ENCODE measurements around the gene COMP. TPM values are rescaled to one million over a fixed set of nuclear protein-coding genes. Genes with fewer than 3 reads are reported as not detected.

Gene COMP
- total RNA-seq, 1 experiment from 2014 or later, result not detected

DNA sequence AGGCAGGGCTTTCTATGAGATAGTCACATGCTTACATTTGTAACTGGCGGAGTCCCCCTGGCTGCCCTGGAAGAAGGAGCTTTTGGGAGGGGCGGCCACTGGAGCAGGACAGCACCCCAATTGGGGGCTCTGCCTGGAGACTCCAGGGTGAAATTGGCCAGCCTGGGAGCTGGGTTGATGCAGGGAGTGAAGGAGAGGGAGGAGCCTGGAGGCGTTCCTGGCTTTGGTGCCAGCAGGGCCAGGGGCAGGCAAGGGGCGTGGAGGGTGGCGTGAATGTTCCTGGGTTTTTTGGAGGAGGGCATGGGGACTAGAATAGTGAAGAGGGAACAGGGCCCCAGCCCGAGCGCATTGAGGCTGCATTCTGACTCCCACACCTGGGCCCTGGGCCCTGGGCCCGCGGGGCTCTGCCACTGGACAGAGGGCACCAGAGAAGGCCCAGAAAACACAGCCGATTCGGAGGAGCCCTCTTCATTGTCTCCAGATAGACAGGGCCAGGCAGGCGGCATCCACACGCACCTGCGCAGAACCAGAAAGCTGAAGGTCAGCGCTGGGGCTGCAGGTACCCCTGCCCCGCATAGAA lies 29.5 kb downstream of the COMP start:
- H4K20me1 ChIP-seq (ENCODE audit: insufficient read depth), result no peaks in the 10 kb centered on the region
- intact Hi-C loops (cut with micrococcal nuclease), result no loop called here
- peaks cover 38 to 41% of the 10 kb centered on the region in 2 experiments for H3K4me1 ChIP-seq (ENCODE audit: control insufficient read depth in 1 of 2, insufficient read depth in 2 of 2, low read length in 2 of 2)
- no peak overlapping the region for H2AFZ ChIP-seq (ENCODE audit: low read depth, low read length, poor library complexity, severe bottlenecking)
- H3K9me2 ChIP-seq (ENCODE audit: insufficient read depth), result no peaks in the 10 kb centered on the region
- ATAC-seq, result no peak
- H3K9ac ChIP-seq (ENCODE audit: low read length), result no peak overlapping the region
- H3K79me2 ChIP-seq (ENCODE audit: insufficient read depth, low read length), result no peaks in the 10 kb centered on the region
- ChIA-PET POLR2A (no interaction called here), CTCF (no interaction called here), RAD21 (ENCODE audit: low non-redundant PET in 1 of 2, low total read pairs in 2 of 2, uncharacterized antibody in 2 of 2, unreplicated experiment in 2 of 2) (no interaction called here)
- no peaks in the 10 kb centered on the region for H3K27me3 ChIP-seq (ENCODE audit: insufficient read depth, low read length)
- no TSS peak for BruUV-seq (replicated peaks)
- TF ChIP-seq, protein P1, sequence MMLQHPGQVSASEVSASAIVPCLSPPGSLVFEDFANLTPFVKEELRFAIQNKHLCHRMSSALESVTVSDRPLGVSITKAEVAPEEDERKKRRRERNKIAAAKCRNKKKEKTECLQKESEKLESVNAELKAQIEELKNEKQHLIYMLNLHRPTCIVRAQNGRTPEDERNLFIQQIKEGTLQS (IDR thresholded peaks at IDR 0.05), result no peak
- TF ChIP-seq TCF7L2 (IDR thresholded peaks at IDR 0.05; ENCODE audit: borderline replicate concordance, extremely low read depth, insufficient read depth, insufficient read length) (no peak), CEBPB (IDR thresholded peaks at IDR 0.05; ENCODE audit: low read depth) (no peak), CBX3 (IDR thresholded peaks at IDR 0.05; ENCODE audit: low read depth) (no peak), SRF (IDR thresholded peaks at IDR 0.05; ENCODE audit: low read depth) (no peak), POLR2AphosphoS5 (IDR thresholded peaks at IDR 0.05; ENCODE audit: low read depth, low read length) (no peak), ZFX (IDR thresholded peaks at IDR 0.05) (no peak), ELF1 (IDR thresholded peaks at IDR 0.05; ENCODE audit: borderline replicate concordance, low read depth) (no peak), POLR2A (IDR thresholded peaks at IDR 0.05; ENCODE audit: borderline replicate concordance, extremely low read depth, insufficient read depth, insufficient read length) (no peak), RAD21 (IDR thresholded peaks at IDR 0.05; ENCODE audit: low read depth) (no peak), JUND (IDR thresholded peaks at IDR 0.05) (no peak)
- TF ChIP-seq, protein P2, sequence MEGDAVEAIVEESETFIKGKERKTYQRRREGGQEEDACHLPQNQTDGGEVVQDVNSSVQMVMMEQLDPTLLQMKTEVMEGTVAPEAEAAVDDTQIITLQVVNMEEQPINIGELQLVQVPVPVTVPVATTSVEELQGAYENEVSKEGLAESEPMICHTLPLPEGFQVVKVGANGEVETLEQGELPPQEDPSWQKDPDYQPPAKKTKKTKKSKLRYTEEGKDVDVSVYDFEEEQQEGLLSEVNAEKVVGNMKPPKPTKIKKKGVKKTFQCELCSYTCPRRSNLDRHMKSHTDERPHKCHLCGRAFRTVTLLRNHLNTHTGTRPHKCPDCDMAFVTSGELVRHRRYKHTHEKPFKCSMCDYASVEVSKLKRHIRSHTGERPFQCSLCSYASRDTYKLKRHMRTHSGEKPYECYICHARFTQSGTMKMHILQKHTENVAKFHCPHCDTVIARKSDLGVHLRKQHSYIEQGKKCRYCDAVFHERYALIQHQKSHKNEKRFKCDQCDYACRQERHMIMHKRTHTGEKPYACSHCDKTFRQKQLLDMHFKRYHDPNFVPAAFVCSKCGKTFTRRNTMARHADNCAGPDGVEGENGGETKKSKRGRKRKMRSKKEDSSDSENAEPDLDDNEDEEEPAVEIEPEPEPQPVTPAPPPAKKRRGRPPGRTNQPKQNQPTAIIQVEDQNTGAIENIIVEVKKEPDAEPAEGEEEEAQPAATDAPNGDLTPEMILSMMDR (IDR thresholded peaks at IDR 0.05 in 2 of 3, conservative IDR thresholded peaks at IDR 0.05 in 1 of 3; ENCODE audit: borderline replicate concordance in 1 of 3, insufficient read depth in 1 of 3, low read depth in 2 of 3, low read length in 2 of 3), result no peak
- H3K27ac ChIP-seq (ENCODE audit: low read depth, low read length), result peak overlapping the region; percentile 45; the same call in 1 of the 2 replicates
- no peak overlapping the region for H3K4me3 ChIP-seq (replicated peaks in 1 of 2; ENCODE audit: low read depth in 1 of 2, low read length in 2 of 2)
- no peaks in the 10 kb centered on the region for H3K9me3 ChIP-seq (ENCODE audit: control insufficient read depth in 1 of 2, insufficient read depth in 1 of 2, low read depth in 1 of 2, low read length in 2 of 2)
- H3K36me3 ChIP-seq (ENCODE audit: control insufficient read depth in 1 of 2, insufficient read depth in 2 of 2, low read length in 2 of 2), result no peaks in the 10 kb centered on the region
- no peak for DNase-seq (ENCODE audit: low read depth, low spot score)
- peak overlapping the region; percentile 56; the same call in 1 of the 2 replicates for H3K4me2 ChIP-seq (ENCODE audit: low read length)

All from HCT116 (cell line).